CD4-positive, alpha-beta T cell treated with Interferon gamma for 1 hour (primary cell): ENCODE results near the gene AVEN.
"Not testable (repeated sequence)": the region's sequence is repeated elsewhere in the genome, so short reads cannot be mapped to it uniquely, and the experiment has no call there.

Source experiments
- DNase-seq: peaks from one replicate; pipeline ENCODE4 v3.0.0-alpha.2; 2020

AVEN gene

DNA sequence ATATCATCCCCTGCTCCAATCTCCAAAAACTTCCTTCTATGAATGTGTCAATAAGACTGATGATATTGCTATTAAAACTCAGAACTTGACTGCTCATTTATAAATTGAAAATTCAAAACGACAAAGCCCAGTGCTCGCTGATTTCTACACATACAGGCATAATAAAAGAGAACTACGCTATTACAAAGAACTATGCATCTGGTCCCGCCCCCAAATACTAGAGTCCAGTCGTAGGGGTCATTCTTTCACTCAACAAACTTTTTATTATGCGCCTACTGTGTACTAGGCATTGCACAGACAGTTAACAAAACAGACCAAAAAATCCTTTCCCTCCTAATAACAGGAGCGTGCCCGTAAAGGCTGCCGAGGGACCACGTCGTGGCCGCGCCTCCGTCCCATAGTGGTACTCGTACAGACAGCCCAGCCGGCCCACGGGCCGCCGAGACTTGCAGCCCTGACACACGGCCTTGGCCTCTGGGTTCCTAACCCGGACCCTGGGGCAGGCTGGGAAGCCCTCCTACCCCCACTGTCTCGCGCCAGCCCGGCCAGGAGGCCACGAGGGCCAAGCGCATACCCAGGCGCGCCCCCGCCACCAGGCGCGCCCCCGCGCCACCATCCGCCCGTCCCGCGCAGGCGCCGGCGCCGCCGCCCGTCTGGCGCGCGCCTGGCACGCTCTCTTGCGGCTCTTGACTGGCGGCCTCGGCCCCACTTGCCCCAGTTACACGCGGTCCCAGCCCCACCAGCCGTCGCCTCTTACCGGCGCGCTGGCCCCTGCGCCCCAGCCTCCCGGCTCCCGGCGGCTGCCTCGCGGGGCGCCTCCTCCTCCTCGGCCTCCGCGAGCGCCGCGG is 757 bp downstream of the AVEN start:
- peak; percentile 75 for DNase-seq

DNA sequence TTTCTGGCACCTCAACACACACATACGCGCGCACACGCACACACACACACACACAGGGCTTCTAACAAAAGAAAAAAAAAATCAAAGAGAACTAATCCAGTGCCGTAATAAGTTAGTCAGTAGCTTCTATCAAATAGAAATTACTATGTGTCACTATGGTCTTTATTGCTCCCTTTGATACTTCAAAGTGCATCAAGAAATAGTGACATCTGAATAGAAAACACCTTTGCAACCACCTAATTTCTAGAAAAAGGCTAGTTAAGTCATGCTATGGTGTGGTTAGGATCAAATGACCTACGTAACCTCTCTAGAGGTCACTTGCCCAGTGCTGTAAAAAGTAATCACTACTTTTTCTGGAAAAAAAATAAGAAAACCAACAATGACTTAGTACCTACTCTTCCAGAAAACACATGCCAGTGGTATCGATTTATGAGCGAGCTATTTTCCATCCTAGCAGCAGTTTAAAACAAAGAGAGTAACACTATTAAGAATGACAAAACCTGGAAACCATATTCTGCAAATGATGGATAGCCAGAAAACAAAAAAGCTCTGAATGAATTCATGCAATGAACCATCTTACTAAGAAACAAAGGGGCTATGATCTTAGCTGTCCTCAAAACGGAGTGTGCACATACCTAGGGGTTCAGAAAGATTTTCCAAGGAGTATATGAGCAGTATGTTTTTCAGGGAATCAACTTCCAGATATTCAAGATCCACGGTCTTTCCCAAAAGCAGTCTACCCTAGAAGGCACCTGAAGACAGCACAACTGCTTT is 6.8 kb downstream of the AVEN start:
- no peak for DNase-seq

DNA sequence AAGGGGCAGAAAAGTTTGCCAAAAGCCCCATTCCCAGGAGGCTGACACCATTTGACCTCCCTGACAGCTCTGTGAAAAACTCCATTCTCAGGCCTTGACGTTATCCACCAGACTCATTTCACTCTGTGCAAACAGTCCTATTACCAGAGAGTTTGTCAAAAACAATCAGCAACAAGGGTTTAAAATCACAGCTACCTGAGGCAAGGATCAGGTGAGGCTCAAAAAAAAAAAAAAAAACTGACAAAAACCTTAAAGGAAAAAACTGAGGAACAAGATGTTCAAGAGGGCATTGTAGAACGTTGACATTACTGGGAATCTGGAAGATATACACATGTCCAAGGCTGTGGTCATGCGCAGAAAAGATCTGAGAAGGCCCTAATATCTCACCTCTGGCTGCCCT is 11.4 kb downstream of the AVEN start:
- DNase-seq, result no peak

DNA sequence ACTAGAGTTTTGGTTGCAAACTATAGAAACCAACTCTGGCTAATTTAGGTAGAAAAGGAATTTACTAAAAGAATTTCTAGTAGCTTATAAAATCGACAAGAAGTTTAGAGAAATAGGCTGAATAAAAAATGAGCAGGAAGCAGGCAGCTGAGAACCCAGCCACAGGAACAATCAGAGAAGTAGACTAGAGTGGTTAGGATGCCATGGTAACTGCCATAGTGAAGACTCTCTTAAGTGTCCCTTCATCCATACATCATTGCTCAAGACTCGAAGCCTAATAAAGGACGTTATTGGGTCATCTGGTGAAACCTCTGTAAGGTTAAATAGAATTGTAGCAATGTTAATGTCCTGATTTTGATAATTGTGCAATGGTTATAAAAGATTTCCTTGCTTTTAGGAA is 13.8 kb downstream of the AVEN start:
- no peak for DNase-seq

GRCh38 chr15:34023907-34024306 is 15.1 kb downstream of the AVEN start:
- no peak for DNase-seq

- no peak for DNase-seq
Measured at GRCh38 chr15:34019369-34019990, 19.5 kb downstream of the AVEN start.

- DNase-seq, result not testable (repeated sequence)
Measured at GRCh38 chr15:34018738-34019137, 20.3 kb downstream of the AVEN start.

- DNase-seq, result no peak
Measured at GRCh38 chr15:34018021-34018645, 20.9 kb downstream of the AVEN start.

DNA sequence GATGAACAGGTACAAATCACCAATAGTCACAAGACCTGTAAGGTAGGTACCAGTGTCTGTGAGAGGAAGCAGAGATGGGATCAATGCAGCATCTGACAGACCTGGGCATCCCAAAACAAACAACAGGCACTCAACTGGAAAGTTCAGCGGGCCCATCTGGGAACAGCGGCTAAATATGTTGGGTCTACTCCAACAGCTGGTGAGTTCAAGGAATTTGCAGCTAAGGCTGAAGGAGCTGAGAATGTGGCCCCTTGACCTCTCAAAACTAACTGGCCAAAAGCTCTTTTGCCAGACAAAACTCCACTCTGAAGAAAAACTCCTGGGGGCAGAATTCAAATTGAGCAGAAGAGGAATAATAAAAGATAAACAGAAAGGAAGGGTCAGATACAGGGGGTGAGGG is 24.4 kb downstream of the AVEN start:
- no peak for DNase-seq

GRCh38 chr15:34013746-34014145 is 25.3 kb downstream of the AVEN start:
- no peak for DNase-seq

DNA sequence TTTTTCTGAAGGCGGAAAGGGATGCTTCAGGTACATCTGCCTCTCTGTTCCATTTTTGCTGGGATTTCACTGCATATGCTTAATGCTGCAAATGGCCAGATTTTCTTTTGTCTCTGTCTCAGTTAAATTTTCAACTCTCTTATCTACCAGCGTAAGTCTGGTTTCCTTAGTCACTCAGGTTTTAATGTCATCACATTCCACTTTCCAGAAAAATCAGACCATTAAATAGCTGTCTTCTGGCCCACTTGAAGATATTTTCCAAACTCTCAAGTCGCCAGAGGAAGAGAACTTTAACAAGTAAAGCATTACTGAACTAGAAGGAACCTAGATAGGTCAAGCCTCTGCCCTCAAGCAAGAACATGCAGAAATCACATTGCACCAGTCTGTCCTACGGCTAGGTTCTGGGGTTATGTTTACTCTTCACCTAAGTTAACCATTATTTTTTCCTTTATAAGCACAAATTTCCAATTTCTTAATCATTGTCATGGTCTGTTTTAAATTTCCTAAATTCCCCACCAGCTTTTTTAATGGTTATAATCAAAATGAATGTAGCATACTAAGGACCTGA is 26.5 kb downstream of the AVEN start:
- DNase-seq, result no peak

DNA sequence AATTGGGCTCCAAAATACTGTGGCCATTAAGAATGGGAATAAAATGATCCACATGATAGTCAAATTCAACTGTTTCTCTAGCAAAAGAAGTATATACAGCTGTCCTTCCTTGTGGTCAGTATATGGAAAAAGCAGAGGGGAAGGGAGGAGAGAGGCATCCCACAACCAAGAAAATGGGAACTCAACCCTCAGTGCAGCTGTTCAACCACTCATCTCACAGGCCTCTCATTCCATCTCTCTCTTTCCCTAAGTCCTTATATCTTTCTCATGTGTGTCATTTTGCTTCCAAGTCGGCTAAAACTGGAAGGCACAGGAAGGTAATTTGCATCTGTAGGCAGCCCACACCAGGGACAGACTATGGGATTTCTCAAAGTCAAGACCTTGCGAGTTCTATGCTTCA is 27.5 kb downstream of the AVEN start:
- no peak for DNase-seq

DNA sequence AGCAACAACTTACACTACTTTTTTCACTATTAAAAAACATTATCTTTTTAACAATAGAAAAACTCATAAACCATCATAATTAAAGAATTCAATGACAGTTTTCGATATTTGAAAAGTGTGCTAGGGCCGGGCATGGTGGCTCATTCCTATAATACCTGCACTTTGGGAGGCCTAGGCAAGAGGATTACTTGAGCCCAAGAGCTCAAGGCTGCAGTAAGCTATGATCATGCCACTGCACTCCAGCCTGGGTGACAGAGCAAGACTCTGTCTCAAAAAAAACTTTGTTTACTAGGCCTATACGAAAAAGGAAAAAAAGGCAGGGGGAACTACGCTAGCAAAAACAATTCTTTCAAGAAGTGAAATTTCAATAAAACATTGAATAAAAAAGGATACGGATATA is 28.1 kb downstream of the AVEN start:
- DNase-seq, result no peak

DNA sequence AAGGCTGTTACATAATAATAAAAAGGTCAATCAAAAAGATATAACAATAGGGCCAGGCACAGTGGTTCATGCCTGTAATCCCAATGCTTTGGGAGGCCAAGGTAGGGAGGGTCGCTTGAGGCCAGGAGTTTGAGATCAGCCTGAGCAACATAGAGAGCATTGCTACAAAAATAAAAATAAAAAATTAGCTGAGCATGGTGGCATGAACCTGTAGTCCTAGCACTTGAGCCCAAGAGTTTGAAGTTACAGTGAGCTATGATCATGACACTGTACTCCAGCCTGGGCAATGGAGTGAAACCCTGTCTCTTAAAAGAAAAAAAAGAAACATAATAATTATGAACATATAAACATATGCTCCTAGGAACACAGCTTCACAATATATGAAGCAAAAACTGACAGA is 29.3 kb downstream of the AVEN start:
- no peak for DNase-seq

DNA sequence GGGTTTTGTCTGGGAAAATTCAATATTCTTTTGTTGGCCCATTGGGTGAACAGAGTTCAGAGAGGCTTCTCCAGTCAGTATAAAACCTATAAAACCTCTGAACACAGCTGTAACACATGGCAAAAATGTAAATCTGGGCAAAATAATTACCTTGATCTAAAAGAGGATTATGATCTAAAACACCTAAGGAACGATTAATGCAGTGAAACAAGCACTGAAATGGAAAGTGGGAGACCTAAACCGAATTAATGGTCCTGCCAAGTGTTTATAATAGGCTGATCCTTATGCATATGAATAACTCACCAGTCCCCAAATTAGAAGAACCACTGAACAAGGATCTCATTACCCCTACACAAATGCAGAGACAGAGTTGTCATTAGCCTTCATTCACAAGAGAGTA is 32.6 kb downstream of the AVEN start:
- no peak for DNase-seq

DNA sequence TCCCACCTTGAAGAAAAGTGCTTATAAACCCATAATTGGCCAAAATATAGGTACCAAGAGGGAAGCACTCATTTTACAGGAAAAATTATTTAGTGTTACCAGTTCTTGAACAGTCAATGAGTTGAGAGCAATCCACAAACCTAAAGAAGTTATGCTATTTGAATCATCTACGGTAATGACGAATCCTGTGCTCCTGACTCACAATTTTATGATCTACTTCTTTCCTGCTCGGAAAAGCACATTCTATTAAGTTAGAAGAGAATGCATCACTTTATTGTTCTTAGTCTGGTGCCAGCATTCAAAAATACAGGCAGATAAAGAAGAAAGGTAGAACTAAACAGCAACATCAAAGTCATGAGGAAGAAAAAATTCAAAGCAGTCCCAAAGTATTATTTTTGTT is 37.5 kb downstream of the AVEN start:
- no peak for DNase-seq

GRCh38 chr15:33995666-33996065 is 43.3 kb downstream of the AVEN start:
- DNase-seq, result not testable (repeated sequence)

DNA sequence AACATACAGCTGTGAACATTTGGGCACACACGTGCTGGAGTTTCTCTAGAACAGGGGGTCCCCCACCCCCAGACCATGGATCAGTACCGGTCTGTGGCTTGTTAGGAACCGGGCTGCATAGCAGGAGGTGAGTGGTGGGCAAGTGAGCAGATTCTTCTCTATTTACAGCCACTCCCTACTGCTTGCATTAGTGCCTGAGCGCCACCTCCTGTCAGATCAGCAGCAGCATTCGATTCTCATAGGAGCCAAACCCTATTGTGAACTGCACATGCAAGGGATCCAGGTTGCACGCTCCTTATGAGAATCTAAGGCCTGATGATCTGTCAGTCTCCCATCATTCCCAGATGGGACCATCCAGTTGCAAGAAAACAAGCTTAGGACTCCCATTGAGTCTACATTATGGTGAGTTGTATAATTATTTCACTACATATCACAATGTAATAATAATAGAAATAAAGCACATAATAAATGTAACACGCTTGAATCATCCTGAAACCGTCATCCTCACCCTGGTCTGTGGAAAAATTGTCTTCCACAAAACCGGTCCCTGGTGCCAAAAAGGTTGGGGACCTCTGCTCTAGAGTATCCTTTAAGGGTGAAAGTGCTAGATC is 44.9 kb downstream of the AVEN start:
- DNase-seq, result no peak

GRCh38 chr15:33988384-33988783 is 50.6 kb downstream of the AVEN start:
- no peak for DNase-seq

DNA sequence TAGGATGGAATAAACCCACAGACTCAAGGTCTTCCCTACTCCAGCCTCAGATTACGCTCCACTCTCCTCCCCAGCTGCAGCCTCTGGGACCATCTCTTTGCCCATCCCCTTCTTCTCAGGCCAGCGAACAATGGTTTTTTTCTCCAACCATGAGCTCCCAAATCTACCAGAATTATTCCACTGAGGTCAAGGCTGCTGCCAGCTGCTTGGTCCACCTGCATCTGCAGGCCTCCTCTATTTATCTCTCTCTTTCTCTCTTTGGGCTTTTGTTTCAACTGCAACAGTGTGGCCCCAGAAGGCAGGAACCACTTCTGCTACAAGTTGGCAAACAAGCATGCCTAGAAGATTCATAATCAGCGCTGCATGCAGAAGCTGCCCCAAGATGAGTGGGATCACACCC is 51.6 kb downstream of the AVEN start:
- DNase-seq, result no peak

DNA sequence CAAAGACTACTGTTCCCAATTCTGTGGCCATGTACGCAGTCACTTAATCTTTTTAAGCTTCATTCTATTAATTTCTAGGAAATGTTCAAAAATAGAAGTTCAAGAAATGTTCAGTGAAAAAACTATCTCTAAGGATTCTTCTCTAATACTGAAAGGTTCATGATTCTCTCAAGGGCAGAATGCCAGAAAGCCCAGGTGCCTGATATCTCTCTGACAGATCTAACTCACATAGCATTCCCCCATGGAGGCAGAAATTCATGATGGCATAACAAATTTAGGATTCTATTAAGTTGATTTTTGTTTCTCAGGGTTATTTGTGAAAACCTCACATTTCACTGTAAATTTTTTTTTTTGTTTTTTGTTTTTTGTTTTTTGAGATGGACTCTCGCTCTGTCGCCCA is 53.3 kb downstream of the AVEN start:
- no peak for DNase-seq

DNA sequence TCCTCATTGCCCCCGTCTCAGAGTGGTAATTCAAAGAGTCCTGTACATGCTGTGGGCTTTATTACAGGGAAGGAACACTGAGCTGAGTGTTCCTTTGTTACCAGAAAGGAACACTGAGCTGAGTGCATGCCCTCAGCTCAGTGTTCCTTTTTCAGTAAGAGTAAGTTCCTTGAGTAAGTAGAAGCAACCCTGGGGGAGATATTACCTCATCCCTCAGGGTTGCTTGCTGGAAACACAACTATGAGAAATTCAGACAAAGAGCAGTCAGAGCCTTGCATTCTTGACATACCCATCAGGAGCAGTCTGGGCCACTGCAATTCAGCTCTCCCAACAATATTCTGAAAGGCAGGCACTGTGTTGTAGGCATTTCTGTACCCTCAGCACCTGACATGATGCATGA is 53.7 kb downstream of the AVEN start:
- no peak for DNase-seq

DNA sequence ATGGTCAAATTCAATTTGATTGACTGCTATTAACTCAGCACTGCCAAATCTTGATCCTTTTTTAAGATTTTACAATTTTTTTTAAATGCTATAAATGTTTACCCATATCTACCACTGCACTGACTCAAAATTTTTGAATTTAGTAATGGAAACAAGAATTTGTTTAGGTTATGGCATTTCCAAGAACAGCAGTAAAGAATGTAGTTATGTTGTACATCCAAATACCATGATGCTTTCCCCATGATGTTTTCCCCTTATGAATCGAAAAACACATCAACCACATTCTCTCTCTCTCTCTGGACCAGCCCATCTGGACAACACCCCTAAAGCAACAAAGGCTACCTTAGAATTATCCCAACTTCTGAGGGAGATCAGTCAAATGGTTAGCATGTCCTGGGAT is 56.5 kb downstream of the AVEN start:
- DNase-seq, result no peak
